Thyroid gland (tissue), 4 donors: ENCODE measurements around the gene NTRK2.

ENCODE experiments used
- POLR2A ChIP-seq, 2 donors: fragments of 450-650 bp; IDR thresholded peaks; one replicate each; pipeline ENCODE4 v1.6.1; 2017; ENCODE audit warnings: antibody characterized with exemption in 2 of 2, mild to moderate bottlenecking in 2 of 2, moderate library complexity in 1 of 2
- TF ChIP-seq, protein P1 (sequence below), 6 experiments: fragments of 200-600 bp in 3 of 6; fragments of 450-650 bp in 3 of 6; sonication (generic) in 3 of 6; IDR thresholded peaks; one replicate each; pipeline ENCODE4 v1.5.1; 2016 to 2019; ENCODE audit warnings: antibody characterized with exemption in 6 of 6, mild to moderate bottlenecking in 2 of 6, inconsistent platforms in 1 of 6, moderate library complexity in 1 of 6

DNA sequence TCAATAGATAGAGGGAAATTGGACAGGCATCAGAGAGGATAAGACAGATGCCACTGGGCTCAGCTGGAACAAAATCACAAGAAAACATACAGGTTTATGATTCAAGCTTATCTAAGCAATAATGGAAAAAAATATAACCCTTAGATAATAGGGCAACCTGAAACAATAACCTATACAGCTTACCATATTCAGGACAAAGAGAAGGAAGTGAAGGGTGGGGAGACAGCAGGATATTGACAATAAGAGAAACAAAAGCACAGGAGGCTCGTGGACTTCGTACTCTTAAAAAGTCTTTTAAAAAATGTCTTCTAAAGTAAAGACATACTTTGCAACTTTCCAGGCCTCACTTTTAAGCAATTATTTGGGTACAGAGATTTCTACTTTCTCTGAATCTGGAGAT, 225.3 kb downstream of the NTRK2 start:
- TF ChIP-seq, protein P1, sequence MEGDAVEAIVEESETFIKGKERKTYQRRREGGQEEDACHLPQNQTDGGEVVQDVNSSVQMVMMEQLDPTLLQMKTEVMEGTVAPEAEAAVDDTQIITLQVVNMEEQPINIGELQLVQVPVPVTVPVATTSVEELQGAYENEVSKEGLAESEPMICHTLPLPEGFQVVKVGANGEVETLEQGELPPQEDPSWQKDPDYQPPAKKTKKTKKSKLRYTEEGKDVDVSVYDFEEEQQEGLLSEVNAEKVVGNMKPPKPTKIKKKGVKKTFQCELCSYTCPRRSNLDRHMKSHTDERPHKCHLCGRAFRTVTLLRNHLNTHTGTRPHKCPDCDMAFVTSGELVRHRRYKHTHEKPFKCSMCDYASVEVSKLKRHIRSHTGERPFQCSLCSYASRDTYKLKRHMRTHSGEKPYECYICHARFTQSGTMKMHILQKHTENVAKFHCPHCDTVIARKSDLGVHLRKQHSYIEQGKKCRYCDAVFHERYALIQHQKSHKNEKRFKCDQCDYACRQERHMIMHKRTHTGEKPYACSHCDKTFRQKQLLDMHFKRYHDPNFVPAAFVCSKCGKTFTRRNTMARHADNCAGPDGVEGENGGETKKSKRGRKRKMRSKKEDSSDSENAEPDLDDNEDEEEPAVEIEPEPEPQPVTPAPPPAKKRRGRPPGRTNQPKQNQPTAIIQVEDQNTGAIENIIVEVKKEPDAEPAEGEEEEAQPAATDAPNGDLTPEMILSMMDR (IDR thresholded peaks at IDR 0.05), result no peak
- no peak for TF ChIP-seq POLR2A (IDR thresholded peaks at IDR 0.05)
